ENCODE data around the gene RGS3.

The RGS3 gene

DNA sequence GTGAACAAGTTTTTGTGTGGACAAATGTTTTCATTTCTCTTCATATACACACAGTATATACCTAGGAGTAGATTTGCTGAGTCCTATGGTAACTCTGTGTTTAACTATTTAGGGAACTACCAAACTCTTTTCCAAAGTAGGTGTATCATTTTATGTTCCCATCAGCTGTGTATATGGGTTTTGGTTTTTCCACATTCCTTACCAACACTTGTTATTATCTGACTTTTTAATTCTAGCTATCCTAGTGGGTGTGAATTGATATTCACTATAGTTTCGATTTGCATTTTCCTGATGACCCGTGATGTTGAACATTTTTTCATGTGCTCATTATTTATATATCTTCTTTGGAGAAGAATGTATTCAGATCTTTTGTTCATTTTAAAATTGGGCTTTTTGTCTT lies 3.7 kb downstream of the RGS3 start:
- ChIA-PET POLR2A (no interaction called here), CTCF (interaction anchor here (0.9 to 1.3 kb wide), 3 partner anchors 124 to 190 kb away, joined by 3 to 4 read pairs (median 3); no protein-coding TSS in a partner anchor)
- Histone ChIP-seq H3K4me1 (ENCODE audit: control insufficient read depth, insufficient read depth, low read length) (peaks cover 10% of the 10 kb centered on the region), H3K27ac (ENCODE audit: extremely low read depth, low read depth, low read length) (no peak overlapping the region), H3K36me3 (ENCODE audit: control insufficient read depth in 2 of 2, insufficient read depth in 1 of 2, low read length in 2 of 2) (no peaks in the 10 kb centered on the region; a peak in 1 of 3 replicates), H3K4me3 (ENCODE audit: low read depth, low read length) (no peak overlapping the region), H3K9me3 (ENCODE audit: control insufficient read depth, insufficient read depth, low read depth, low read length) (no peaks in the 10 kb centered on the region)
- peak; percentile 99 for TF ChIP-seq ZNF184 (tag by site-specific recombination; IDR thresholded peaks at IDR 0.05)
- TF ChIP-seq ZNF146 (tag by site-specific recombination; IDR thresholded peaks at IDR 0.05): no peak

- no peak overlapping the region for H3K4me3 ChIP-seq (ENCODE audit: low read depth, low read length)
- H3K36me3 ChIP-seq (ENCODE audit: control insufficient read depth in 2 of 2, insufficient read depth in 1 of 2, low read length in 2 of 2): no peaks in the 10 kb centered on the region; a peak in 1 of 3 replicates
- TF ChIP-seq ZNF707 (tag by site-specific recombination; IDR thresholded peaks at IDR 0.05): no peak
- TF ChIP-seq ZNF394 (tag by site-specific recombination; IDR thresholded peaks at IDR 0.05; ENCODE audit: borderline replicate concordance): no peak
- TF ChIP-seq ZNF837 (tag by site-specific recombination; IDR thresholded peaks at IDR 0.05): no peak
- no peak for TF ChIP-seq SP3 (tag by site-specific recombination; IDR thresholded peaks at IDR 0.05)
- no peak for TF ChIP-seq ZNF76 (tag by site-specific recombination; IDR thresholded peaks at IDR 0.05; ENCODE audit: borderline replicate concordance, low read depth)
- no peak for TF ChIP-seq ZNF610 (tag by site-specific recombination; IDR thresholded peaks at IDR 0.05; ENCODE audit: borderline replicate concordance)
- TF ChIP-seq ZNF354C (tag by site-specific recombination; IDR thresholded peaks at IDR 0.05; ENCODE audit: borderline replicate concordance, low read depth): no peak
- TF ChIP-seq ZNF266 (tag by site-specific recombination; IDR thresholded peaks at IDR 0.05; ENCODE audit: low read depth): no peak
- TF ChIP-seq ZNF433 (tag by site-specific recombination; IDR thresholded peaks at IDR 0.05; ENCODE audit: low read depth): no peak
- TF ChIP-seq ZNF292 (tag by site-specific recombination; IDR thresholded peaks at IDR 0.05; ENCODE audit: borderline replicate concordance, low read depth): no peak
- no peak for TF ChIP-seq ZNF239 (tag by site-specific recombination; IDR thresholded peaks at IDR 0.05)
- TF ChIP-seq ZNF48 (tag by site-specific recombination; IDR thresholded peaks at IDR 0.05): no peak
- TF ChIP-seq ZNF548 (tag by site-specific recombination; IDR thresholded peaks at IDR 0.05): no peak
- POLR2A ChIA-PET: interaction anchor here (0.6 kb wide), 1 partner anchor 557 kb away, joined by 3 read pairs; no protein-coding TSS in a partner anchor
- H3K27ac ChIP-seq (ENCODE audit: extremely low read depth, low read depth, low read length): no peak overlapping the region
- H3K4me1 ChIP-seq (ENCODE audit: control insufficient read depth, insufficient read depth, low read length): peaks cover 10% of the 10 kb centered on the region
- H3K9me3 ChIP-seq (ENCODE audit: control insufficient read depth, insufficient read depth, low read depth, low read length): no peaks in the 10 kb centered on the region
- CTCF ChIA-PET: interaction anchor here (0.6 to 1.1 kb wide), 2 partner anchors 193 to 268 kb away, joined by 3 to 4 read pairs; partner anchors contain the start of genes CDC26 and PRPF4
These were observed 5.4 kb downstream of the RGS3 start for GRCh38 chr9:113468716-113469448.

DNA sequence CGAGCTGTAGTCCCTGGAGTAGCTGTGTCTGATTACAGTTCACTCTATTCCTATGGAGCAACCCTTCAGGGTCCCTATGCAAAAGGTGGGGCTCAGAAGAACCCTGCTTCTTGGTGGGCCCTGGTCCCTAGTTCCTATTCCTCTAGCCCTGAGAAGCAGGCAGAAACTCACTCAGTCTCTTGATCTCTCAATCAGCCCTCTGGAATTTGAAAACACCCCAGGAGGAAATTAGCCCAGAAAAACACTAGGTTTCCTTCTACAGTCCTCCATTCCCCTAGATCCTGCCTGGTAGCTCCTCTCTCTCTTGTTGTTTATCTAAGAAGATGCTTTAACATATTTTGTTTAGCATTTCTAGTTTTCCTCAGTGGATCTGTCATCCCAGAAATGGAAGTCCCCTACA lies 7.6 kb downstream of the RGS3 start:
- Histone ChIP-seq H3K4me3 (ENCODE audit: low read depth, low read length) (no peak overlapping the region), H3K36me3 (ENCODE audit: control insufficient read depth in 2 of 2, insufficient read depth in 1 of 2, low read length in 2 of 2) (no peaks in the 10 kb centered on the region; a peak in 1 of 3 replicates), H3K27ac (ENCODE audit: extremely low read depth, low read depth, low read length) (no peak overlapping the region), H3K4me1 (ENCODE audit: control insufficient read depth, insufficient read depth, low read length) (no peaks in the 10 kb centered on the region), H3K9me3 (ENCODE audit: control insufficient read depth, insufficient read depth, low read depth, low read length) (no peaks in the 10 kb centered on the region)
- ChIA-PET CTCF (interaction anchor here (1.0 to 1.3 kb wide), 2 partner anchors 16 to 24 kb away, joined by 4 to 5 read pairs; no protein-coding TSS in a partner anchor), POLR2A (no interaction called here)
- TF ChIP-seq, protein P1, sequence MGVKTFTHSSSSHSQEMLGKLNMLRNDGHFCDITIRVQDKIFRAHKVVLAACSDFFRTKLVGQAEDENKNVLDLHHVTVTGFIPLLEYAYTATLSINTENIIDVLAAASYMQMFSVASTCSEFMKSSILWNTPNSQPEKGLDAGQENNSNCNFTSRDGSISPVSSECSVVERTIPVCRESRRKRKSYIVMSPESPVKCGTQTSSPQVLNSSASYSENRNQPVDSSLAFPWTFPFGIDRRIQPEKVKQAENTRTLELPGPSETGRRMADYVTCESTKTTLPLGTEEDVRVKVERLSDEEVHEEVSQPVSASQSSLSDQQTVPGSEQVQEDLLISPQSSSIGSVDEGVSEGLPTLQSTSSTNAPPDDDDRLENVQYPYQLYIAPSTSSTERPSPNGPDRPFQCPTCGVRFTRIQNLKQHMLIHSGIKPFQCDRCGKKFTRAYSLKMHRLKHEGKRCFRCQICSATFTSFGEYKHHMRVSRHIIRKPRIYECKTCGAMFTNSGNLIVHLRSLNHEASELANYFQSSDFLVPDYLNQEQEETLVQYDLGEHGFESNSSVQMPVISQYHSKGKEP (tag by site-specific recombination; IDR thresholded peaks at IDR 0.05): no peak

GRCh38 chr9:113471566-113471965 lies 8.0 kb downstream of the RGS3 start:
- Histone ChIP-seq H3K4me3 (ENCODE audit: low read depth, low read length) (no peak overlapping the region), H3K4me1 (ENCODE audit: control insufficient read depth, insufficient read depth, low read length) (no peaks in the 10 kb centered on the region), H3K9me3 (ENCODE audit: control insufficient read depth, insufficient read depth, low read depth, low read length) (no peaks in the 10 kb centered on the region), H3K36me3 (ENCODE audit: control insufficient read depth in 2 of 2, insufficient read depth in 1 of 2, low read length in 2 of 2) (no peaks in the 10 kb centered on the region; a peak in 1 of 3 replicates), H3K27ac (ENCODE audit: extremely low read depth, low read depth, low read length) (no peak overlapping the region)
- ChIA-PET CTCF (interaction anchor here (1.0 kb wide), 1 partner anchor 25 kb away, joined by 4 read pairs; no protein-coding TSS in a partner anchor), POLR2A (no interaction called here)
- TF ChIP-seq ZNF704 (tag by site-specific recombination; IDR thresholded peaks at IDR 0.05) (no peak), ZNF645 (tag by site-specific recombination; IDR thresholded peaks at IDR 0.05) (no peak), ZNF423 (tag by site-specific recombination; IDR thresholded peaks at IDR 0.05) (no peak)
- TF ChIP-seq, protein P2, sequence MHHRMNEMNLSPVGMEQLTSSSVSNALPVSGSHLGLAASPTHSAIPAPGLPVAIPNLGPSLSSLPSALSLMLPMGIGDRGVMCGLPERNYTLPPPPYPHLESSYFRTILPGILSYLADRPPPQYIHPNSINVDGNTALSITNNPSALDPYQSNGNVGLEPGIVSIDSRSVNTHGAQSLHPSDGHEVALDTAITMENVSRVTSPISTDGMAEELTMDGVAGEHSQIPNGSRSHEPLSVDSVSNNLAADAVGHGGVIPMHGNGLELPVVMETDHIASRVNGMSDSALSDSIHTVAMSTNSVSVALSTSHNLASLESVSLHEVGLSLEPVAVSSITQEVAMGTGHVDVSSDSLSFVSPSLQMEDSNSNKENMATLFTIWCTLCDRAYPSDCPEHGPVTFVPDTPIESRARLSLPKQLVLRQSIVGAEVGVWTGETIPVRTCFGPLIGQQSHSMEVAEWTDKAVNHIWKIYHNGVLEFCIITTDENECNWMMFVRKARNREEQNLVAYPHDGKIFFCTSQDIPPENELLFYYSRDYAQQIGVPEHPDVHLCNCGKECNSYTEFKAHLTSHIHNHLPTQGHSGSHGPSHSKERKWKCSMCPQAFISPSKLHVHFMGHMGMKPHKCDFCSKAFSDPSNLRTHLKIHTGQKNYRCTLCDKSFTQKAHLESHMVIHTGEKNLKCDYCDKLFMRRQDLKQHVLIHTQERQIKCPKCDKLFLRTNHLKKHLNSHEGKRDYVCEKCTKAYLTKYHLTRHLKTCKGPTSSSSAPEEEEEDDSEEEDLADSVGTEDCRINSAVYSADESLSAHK (tag by site-specific recombination; IDR thresholded peaks at IDR 0.05): no peak

Data from HEK293 (cell line).